Lower lobe of right lung (tissue), 2 donors: ENCODE data around the gene PHKB. TPM values are rescaled to one million over a fixed set of nuclear protein-coding genes. Genes with fewer than 3 reads are reported as not detected.

Experiments used
- ATAC-seq, 2 donors: fragments of 200-7000 bp; cut with Tn5 transposase; one replicate each; pipeline ENCODE4 v1.9.1; 2020 to 2022; ENCODE audit warnings: mild to moderate bottlenecking in 2 of 2, moderate library complexity in 2 of 2
- DNase-seq: peaks from one replicate; pipeline ENCODE4 v3.0.0-alpha.2; 2020
- H3K27ac ChIP-seq: fragments of 200-600 bp; one replicate; pipeline ENCODE4 v1.8.0; 2022
- H3K27me3 ChIP-seq: fragments of 200-600 bp; one replicate; pipeline ENCODE4 v1.8.0; 2022; ENCODE audit warnings: low read depth
- H3K36me3 ChIP-seq: fragments of 200-600 bp; one replicate; pipeline ENCODE4 v1.8.0; 2022; ENCODE audit warnings: mild to moderate bottlenecking
- H3K4me1 ChIP-seq: fragments of 200-600 bp; one replicate; pipeline ENCODE4 v1.8.0; 2022
- H3K4me3 ChIP-seq: fragments of 200-600 bp; one replicate; pipeline ENCODE4 v1.8.0; 2022; ENCODE audit warnings: mild to moderate bottlenecking
- H3K9me3 ChIP-seq: fragments of 200-600 bp; one replicate; pipeline ENCODE4 v1.8.0; 2022
- intact Hi-C: fragments of 100-400 bp; cut with DNase I; formaldehyde crosslinking; loops from one replicate; pipeline ENCODE4 v1.11.0; 2022
- total RNA-seq: library from RNA; stranded (reverse); fragmentation: NEBNext Ultra II Directional; extraction: Animal tissue kit (Norgen Biotek cat#: 25700); gene quantifications from one replicate; pipeline ENCODE4 v1.2.1, GENCODE V29; 2021
- TF ChIP-seq, protein P1 (sequence below): fragments of 200-600 bp; IDR thresholded peaks from one replicate; pipeline ENCODE4 v1.8.0; 2022; ENCODE audit warnings: antibody characterized with exemption, mild to moderate bottlenecking
- donor health status: DM: no; HTN: yes; CAD: no; lungs with severe emphysema.

The PHKB gene
- total RNA-seq, 1 donor from 2014 or later: 95.1 TPM

GRCh38 chr16:47611848-47612493, 150.8 kb downstream of the PHKB start:
- intact Hi-C loops: no loop called here
- DNase-seq: no peak
- Histone ChIP-seq H3K27ac (no peak overlapping the region), H3K36me3 (peaks cover 35% of the 10 kb centered on the region), H3K27me3 (no peaks in the 10 kb centered on the region), H3K9me3 (no peaks in the 10 kb centered on the region), H3K4me1 (no peaks in the 10 kb centered on the region), H3K4me3 (no peak overlapping the region)
- TF ChIP-seq, protein P1, sequence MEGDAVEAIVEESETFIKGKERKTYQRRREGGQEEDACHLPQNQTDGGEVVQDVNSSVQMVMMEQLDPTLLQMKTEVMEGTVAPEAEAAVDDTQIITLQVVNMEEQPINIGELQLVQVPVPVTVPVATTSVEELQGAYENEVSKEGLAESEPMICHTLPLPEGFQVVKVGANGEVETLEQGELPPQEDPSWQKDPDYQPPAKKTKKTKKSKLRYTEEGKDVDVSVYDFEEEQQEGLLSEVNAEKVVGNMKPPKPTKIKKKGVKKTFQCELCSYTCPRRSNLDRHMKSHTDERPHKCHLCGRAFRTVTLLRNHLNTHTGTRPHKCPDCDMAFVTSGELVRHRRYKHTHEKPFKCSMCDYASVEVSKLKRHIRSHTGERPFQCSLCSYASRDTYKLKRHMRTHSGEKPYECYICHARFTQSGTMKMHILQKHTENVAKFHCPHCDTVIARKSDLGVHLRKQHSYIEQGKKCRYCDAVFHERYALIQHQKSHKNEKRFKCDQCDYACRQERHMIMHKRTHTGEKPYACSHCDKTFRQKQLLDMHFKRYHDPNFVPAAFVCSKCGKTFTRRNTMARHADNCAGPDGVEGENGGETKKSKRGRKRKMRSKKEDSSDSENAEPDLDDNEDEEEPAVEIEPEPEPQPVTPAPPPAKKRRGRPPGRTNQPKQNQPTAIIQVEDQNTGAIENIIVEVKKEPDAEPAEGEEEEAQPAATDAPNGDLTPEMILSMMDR: no peak
- no peak for ATAC-seq

GRCh38 chr16:47612711-47613110, 151.6 kb downstream of the PHKB start:
- Histone ChIP-seq H3K36me3 (peaks cover 35% of the 10 kb centered on the region), H3K9me3 (no peaks in the 10 kb centered on the region), H3K4me3 (no peak overlapping the region), H3K27me3 (no peaks in the 10 kb centered on the region), H3K4me1 (no peaks in the 10 kb centered on the region), H3K27ac (no peak overlapping the region)
- DNase-seq (no peak), ATAC-seq (no peak)
- TF ChIP-seq, protein P1: no peak
- intact Hi-C loops: no loop called here

- Histone ChIP-seq H3K27ac (no peak overlapping the region), H3K9me3 (no peaks in the 10 kb centered on the region), H3K4me1 (no peaks in the 10 kb centered on the region), H3K36me3 (peaks cover 35% of the 10 kb centered on the region), H3K27me3 (no peaks in the 10 kb centered on the region), H3K4me3 (no peak overlapping the region)
- no peak for DNase-seq
- intact Hi-C loops: no loop called here
- no peak for ATAC-seq
- TF ChIP-seq, protein P1: no peak
Observed at GRCh38 chr16:47613251-47613650, 152.1 kb downstream of the PHKB start.

- H3K36me3 ChIP-seq: peaks cover 9% of the 10 kb centered on the region
- H3K4me1 ChIP-seq: no peaks in the 10 kb centered on the region
- H3K27me3 ChIP-seq: no peaks in the 10 kb centered on the region
- TF ChIP-seq, protein P1: no peak
- no peak for ATAC-seq
- no peak overlapping the region for H3K27ac ChIP-seq
- H3K4me3 ChIP-seq: no peak overlapping the region
- intact Hi-C loops: no loop called here
- no peaks in the 10 kb centered on the region for H3K9me3 ChIP-seq
- no peak for DNase-seq
Observed at GRCh38 chr16:47617732-47618131, 156.6 kb downstream of the PHKB start.

GRCh38 chr16:47622451-47623176, 161.5 kb downstream of the PHKB start:
- Histone ChIP-seq H3K9me3 (no peaks in the 10 kb centered on the region), H3K27me3 (no peaks in the 10 kb centered on the region), H3K4me3 (no peak overlapping the region), H3K4me1 (no peaks in the 10 kb centered on the region), H3K36me3 (no peaks in the 10 kb centered on the region), H3K27ac (no peak overlapping the region)
- ATAC-seq (no peak), DNase-seq (no peak)
- TF ChIP-seq, protein P1: no peak
- intact Hi-C loops: no loop called here
